ENCODE results near the gene CERT1.
A peak's percentile ranks its signal among the peaks of the same experiment; 100 is the strongest.

Gene CERT1

GRCh38 chr5:75525344-75525743, 13.9 kb upstream of the CERT1 start:
- TF ChIP-seq POU2F2 (IDR thresholded peaks at IDR 0.05; ENCODE audit: low read depth, low read length) = no peak
- no peak for TF ChIP-seq TAF1 (IDR thresholded peaks at IDR 0.05; ENCODE audit: low read depth, low read length)
- no peak for TF ChIP-seq POLR2A (IDR thresholded peaks at IDR 0.05; ENCODE audit: low read depth, low read length)
- FAIRE-seq (peak; percentile 5), DNase-seq (ENCODE audit: insufficient read length, low spot score) (no peak)

DNA sequence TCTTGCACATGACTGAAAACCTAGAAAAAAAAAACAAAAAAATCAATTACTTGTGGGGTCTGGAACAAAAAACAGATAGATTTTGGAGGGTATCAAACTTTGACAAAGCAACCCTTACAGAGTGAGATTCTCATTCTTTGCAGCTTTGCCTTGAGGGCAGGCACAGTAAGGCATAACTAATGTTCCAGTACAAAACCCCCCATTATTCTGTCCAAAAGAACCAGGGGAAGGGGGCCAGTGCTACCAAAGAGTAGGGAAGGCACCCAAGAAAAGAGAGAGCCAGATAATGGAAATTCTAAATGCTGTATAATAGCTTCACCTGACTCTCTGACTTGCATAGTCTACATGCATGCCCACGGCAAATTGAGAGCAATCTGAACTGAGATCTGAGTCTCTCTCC, 13.2 kb upstream of the CERT1 start:
- no peak for DNase-seq (ENCODE audit: insufficient read length, low spot score)
- peak; percentile 23 for FAIRE-seq
- TF ChIP-seq PAX5 (IDR thresholded peaks at IDR 0.05; ENCODE audit: insufficient read depth, low read length, severe bottlenecking) (no peak), POLR2A (IDR thresholded peaks at IDR 0.05; ENCODE audit: low read depth, low read length) (no peak), TAF1 (IDR thresholded peaks at IDR 0.05; ENCODE audit: low read depth, low read length) (no peak), POU2F2 (IDR thresholded peaks at IDR 0.05; ENCODE audit: low read depth, low read length) (no peak), POLR2AphosphoS5 (IDR thresholded peaks at IDR 0.05; ENCODE audit: low read depth, low read length) (no peak), SPI1 (IDR thresholded peaks at IDR 0.05; ENCODE audit: low read depth, low read length) (no peak)

DNA sequence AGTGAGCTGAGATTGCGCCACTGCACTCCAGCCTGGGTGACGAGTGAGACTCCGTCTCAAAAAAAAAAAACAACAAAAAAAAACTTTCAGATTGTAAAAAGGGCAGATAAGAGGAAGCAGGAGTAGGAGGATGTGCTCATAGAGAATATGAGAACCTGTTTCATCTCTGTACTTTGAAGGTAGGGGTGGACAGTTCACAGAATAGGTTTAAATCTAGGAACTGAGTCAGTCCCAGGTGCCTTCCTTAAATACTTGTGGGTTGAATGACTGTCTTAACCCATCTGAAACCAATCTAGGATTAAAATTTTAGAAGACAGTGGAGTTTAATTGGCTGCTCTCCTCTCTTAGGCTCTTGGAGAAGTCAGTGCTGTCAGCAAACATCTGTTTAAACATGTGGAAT, 12.6 kb upstream of the CERT1 start:
- FAIRE-seq = peak; percentile 43
- TF ChIP-seq PAX5 (IDR thresholded peaks at IDR 0.05; ENCODE audit: insufficient read depth, low read length, severe bottlenecking) (no peak), TAF1 (IDR thresholded peaks at IDR 0.05; ENCODE audit: low read depth, low read length) (no peak), SPI1 (IDR thresholded peaks at IDR 0.05; ENCODE audit: low read depth, low read length) (peak; percentile 80)
- DNase-seq (ENCODE audit: insufficient read length, low spot score) = no peak

GRCh38 chr5:75523275-75523674, 11.8 kb upstream of the CERT1 start:
- FAIRE-seq (peak; percentile 71), DNase-seq (ENCODE audit: insufficient read length, low spot score) (no peak)
- TF ChIP-seq TAF1 (IDR thresholded peaks at IDR 0.05; ENCODE audit: low read depth, low read length) (no peak), POLR2A (IDR thresholded peaks at IDR 0.05; ENCODE audit: low read depth, low read length) (no peak), POLR2AphosphoS5 (IDR thresholded peaks at IDR 0.05; ENCODE audit: low read depth, low read length) (no peak), SPI1 (IDR thresholded peaks at IDR 0.05; ENCODE audit: low read depth, low read length) (no peak), PAX5 (IDR thresholded peaks at IDR 0.05; ENCODE audit: insufficient read depth, low read length, severe bottlenecking) (no peak), POU2F2 (IDR thresholded peaks at IDR 0.05; ENCODE audit: low read depth, low read length) (no peak)

DNA sequence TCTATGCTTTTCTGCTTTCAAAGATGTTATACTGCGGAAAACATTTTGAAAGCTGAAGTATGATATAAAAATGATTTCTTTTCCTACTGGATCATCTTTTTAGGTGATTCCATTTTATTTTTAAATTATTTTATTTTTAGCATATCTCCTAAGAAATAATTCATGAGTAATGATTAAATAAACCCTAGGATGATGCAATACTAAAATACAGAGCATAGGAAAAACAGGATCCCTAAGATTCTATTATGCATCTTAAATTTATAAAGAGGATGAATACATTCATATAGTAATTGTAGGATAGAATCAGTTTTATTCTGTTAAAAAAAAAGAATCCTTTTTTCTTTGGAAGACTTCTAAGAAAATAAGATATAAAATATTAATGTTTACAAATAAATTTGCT, 11.1 kb upstream of the CERT1 start:
- DNase-seq (ENCODE audit: insufficient read length, low spot score) = no peak
- no peak for TF ChIP-seq PAX5 (IDR thresholded peaks at IDR 0.05; ENCODE audit: insufficient read depth, low read length, severe bottlenecking)
- TF ChIP-seq TAF1 (IDR thresholded peaks at IDR 0.05; ENCODE audit: low read depth, low read length) = no peak
- no peak for TF ChIP-seq POLR2A (IDR thresholded peaks at IDR 0.05; ENCODE audit: low read depth, low read length)
- no peak for TF ChIP-seq POU2F2 (IDR thresholded peaks at IDR 0.05; ENCODE audit: low read depth, low read length)
- no peak for TF ChIP-seq SPI1 (IDR thresholded peaks at IDR 0.05; ENCODE audit: low read depth, low read length)
- no peak for TF ChIP-seq POLR2AphosphoS5 (IDR thresholded peaks at IDR 0.05; ENCODE audit: low read depth, low read length)
- FAIRE-seq = no peak

GRCh38 chr5:75522025-75522424, 10.6 kb upstream of the CERT1 start:
- peak; percentile 16 for FAIRE-seq
- TF ChIP-seq POLR2A (IDR thresholded peaks at IDR 0.05; ENCODE audit: low read depth, low read length) (no peak), SPI1 (IDR thresholded peaks at IDR 0.05; ENCODE audit: low read depth, low read length) (no peak), POU2F2 (IDR thresholded peaks at IDR 0.05; ENCODE audit: low read depth, low read length) (no peak), POLR2AphosphoS5 (IDR thresholded peaks at IDR 0.05; ENCODE audit: low read depth, low read length) (no peak), TAF1 (IDR thresholded peaks at IDR 0.05; ENCODE audit: low read depth, low read length) (no peak), PAX5 (IDR thresholded peaks at IDR 0.05; ENCODE audit: insufficient read depth, low read length, severe bottlenecking) (no peak)
- DNase-seq (ENCODE audit: insufficient read length, low spot score) = no peak

- TF ChIP-seq POU2F2 (IDR thresholded peaks at IDR 0.05; ENCODE audit: low read depth, low read length) (no peak), TAF1 (IDR thresholded peaks at IDR 0.05; ENCODE audit: low read depth, low read length) (no peak), POLR2A (IDR thresholded peaks at IDR 0.05; ENCODE audit: low read depth, low read length) (no peak), POLR2AphosphoS5 (IDR thresholded peaks at IDR 0.05; ENCODE audit: low read depth, low read length) (no peak), SPI1 (IDR thresholded peaks at IDR 0.05; ENCODE audit: low read depth, low read length) (no peak), PAX5 (IDR thresholded peaks at IDR 0.05; ENCODE audit: insufficient read depth, low read length, severe bottlenecking) (no peak)
- FAIRE-seq (no peak), DNase-seq (ENCODE audit: insufficient read length, low spot score) (no peak)
These were observed 9.8 kb upstream of the CERT1 start for GRCh38 chr5:75521195-75521594.

- FAIRE-seq (no peak), DNase-seq (ENCODE audit: insufficient read length, low spot score) (no peak)
- no peak for TF ChIP-seq PAX5 (IDR thresholded peaks at IDR 0.05; ENCODE audit: insufficient read depth, low read length, severe bottlenecking)
- no peak for TF ChIP-seq POU2F2 (IDR thresholded peaks at IDR 0.05; ENCODE audit: low read depth, low read length)
These were observed 8.3 kb upstream of the CERT1 start for GRCh38 chr5:75519761-75520160.

GRCh38 chr5:75514323-75514722, 2.9 kb upstream of the CERT1 start:
- peak; percentile 52 for FAIRE-seq
- no peak for DNase-seq (ENCODE audit: insufficient read length, low spot score)
- TF ChIP-seq SPI1 (IDR thresholded peaks at IDR 0.05; ENCODE audit: low read depth, low read length) (no peak), POLR2A (IDR thresholded peaks at IDR 0.05; ENCODE audit: low read depth, low read length) (no peak), POLR2AphosphoS5 (IDR thresholded peaks at IDR 0.05; ENCODE audit: low read depth, low read length) (no peak), PAX5 (IDR thresholded peaks at IDR 0.05; ENCODE audit: insufficient read depth, low read length, severe bottlenecking) (no peak), POU2F2 (IDR thresholded peaks at IDR 0.05; ENCODE audit: low read depth, low read length) (no peak), TAF1 (IDR thresholded peaks at IDR 0.05; ENCODE audit: low read depth, low read length) (no peak)

- no peak for DNase-seq (ENCODE audit: insufficient read length, low spot score)
- no peak for TF ChIP-seq POLR2A (IDR thresholded peaks at IDR 0.05; ENCODE audit: low read depth, low read length)
- no peak for TF ChIP-seq POU2F2 (IDR thresholded peaks at IDR 0.05; ENCODE audit: low read depth, low read length)
- TF ChIP-seq TAF1 (IDR thresholded peaks at IDR 0.05; ENCODE audit: low read depth, low read length) = no peak
- no peak for TF ChIP-seq POLR2AphosphoS5 (IDR thresholded peaks at IDR 0.05; ENCODE audit: low read depth, low read length)
- TF ChIP-seq PAX5 (IDR thresholded peaks at IDR 0.05; ENCODE audit: insufficient read depth, low read length, severe bottlenecking) = no peak
- TF ChIP-seq SPI1 (IDR thresholded peaks at IDR 0.05; ENCODE audit: low read depth, low read length) = no peak
- FAIRE-seq = no peak
These were observed 2.4 kb upstream of the CERT1 start for GRCh38 chr5:75513841-75514240.

All from GM12891 (cell line).